AG09309 (cell line): ENCODE results near the gene GRM8.

Experiments used
- DNase-seq: peaks from one replicate; pipeline ENCODE4 v3.0.0-alpha.2; 2010; ENCODE audit warnings: low read depth
- H3K4me3 ChIP-seq: 2 replicates; pipeline ENCODE4 v1.5.1; 2011; ENCODE audit warnings: mild to moderate bottlenecking, low read depth, low read length, moderate library complexity; ENCODE audit not compliant: control insufficient read depth
- TF ChIP-seq, protein P1 (sequence below): IDR thresholded peaks from 2 replicates; pipeline ENCODE4 v1.5.1; 2011; ENCODE audit warnings: mild to moderate bottlenecking, low read depth, low read length, inconsistent platforms; ENCODE audit not compliant: insufficient read depth, control insufficient read depth; ENCODE audit errors: missing control alignments

GRM8 gene

DNA sequence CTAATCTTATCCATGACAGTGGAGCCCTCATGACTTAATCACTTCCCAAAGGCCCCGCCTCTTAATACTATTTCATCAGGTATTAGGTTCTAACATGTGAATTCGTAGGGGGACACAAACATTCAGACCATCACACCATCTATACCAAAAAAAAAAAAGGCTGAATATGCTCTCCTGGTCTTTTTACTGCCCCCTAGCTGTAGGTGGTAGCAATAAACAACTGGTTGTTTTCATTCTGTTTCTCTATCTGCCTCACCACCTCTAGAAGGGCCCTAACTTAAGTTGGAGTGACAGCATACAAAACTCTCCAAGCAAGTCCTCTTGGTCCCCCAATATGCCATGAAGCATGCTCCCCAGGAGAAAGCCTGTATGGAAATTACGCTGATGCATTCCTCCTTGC, 94.1 kb downstream of the GRM8 start:
- TF ChIP-seq, protein P1, sequence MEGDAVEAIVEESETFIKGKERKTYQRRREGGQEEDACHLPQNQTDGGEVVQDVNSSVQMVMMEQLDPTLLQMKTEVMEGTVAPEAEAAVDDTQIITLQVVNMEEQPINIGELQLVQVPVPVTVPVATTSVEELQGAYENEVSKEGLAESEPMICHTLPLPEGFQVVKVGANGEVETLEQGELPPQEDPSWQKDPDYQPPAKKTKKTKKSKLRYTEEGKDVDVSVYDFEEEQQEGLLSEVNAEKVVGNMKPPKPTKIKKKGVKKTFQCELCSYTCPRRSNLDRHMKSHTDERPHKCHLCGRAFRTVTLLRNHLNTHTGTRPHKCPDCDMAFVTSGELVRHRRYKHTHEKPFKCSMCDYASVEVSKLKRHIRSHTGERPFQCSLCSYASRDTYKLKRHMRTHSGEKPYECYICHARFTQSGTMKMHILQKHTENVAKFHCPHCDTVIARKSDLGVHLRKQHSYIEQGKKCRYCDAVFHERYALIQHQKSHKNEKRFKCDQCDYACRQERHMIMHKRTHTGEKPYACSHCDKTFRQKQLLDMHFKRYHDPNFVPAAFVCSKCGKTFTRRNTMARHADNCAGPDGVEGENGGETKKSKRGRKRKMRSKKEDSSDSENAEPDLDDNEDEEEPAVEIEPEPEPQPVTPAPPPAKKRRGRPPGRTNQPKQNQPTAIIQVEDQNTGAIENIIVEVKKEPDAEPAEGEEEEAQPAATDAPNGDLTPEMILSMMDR, result no peak
- H3K4me3 ChIP-seq, result no peak overlapping the region
- DNase-seq, result no peak

DNA sequence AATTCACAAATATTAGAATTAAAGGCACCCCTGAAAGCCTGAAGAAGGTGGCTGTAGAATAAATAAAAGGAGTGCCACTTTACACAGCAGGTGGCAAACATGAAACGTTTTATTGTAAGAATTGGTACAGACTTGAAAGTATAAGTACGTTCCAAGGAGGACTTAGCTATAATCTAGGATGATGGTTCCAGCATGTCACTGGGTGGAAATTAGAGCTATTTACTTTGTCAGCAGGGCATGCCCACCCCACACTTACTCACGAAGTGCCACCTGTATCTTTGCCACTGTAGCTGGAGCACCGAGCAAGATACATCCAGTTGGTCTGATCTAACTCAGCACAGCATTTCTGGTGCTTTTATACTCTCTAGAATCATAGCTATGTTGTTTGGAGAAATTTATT, 97.8 kb downstream of the GRM8 start:
- no peak overlapping the region for H3K4me3 ChIP-seq
- TF ChIP-seq, protein P1, result no peak
- no peak for DNase-seq

DNA sequence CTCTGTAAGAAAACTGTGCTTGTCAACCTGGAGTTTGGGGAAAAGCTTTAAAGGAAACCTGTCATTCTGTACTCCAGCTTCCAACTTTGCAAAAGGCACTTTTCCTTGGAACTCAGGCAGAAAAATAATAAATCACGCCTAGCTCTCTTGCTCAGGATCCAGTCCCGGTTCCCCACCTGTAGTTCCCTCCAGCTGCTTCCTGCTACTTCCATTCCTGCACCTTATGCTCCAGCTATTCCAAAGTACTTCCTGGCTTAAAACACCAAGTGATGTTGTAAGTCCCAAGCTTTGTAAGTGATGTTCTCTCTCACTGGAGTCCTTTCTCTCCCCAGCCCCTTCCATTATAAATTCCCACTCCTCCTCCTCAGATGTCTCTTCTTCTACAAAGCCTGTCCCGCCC, 98.6 kb downstream of the GRM8 start:
- no peak for DNase-seq
- TF ChIP-seq, protein P1, result no peak
- no peak overlapping the region for H3K4me3 ChIP-seq

DNA sequence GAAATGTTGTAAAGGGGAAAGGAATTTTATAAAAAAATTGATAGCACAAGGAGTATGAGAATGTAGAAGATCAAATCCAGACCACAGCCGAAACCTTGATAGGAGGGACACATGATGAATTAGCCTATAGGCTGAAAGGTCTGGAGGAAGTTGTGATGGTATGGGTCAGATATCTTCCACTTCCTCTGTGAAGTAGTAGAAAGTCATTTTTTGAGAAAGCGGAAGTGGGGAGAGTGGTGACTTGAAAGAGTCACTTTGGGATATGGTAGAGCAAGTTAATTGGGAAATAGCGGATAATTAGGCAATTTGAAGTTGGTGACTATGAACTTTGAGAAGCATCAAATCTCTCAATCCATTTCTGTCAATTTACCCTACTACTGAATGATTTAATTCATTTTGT, 99.4 kb downstream of the GRM8 start:
- TF ChIP-seq, protein P1, result no peak
- no peak overlapping the region for H3K4me3 ChIP-seq
- DNase-seq, result no peak

DNA sequence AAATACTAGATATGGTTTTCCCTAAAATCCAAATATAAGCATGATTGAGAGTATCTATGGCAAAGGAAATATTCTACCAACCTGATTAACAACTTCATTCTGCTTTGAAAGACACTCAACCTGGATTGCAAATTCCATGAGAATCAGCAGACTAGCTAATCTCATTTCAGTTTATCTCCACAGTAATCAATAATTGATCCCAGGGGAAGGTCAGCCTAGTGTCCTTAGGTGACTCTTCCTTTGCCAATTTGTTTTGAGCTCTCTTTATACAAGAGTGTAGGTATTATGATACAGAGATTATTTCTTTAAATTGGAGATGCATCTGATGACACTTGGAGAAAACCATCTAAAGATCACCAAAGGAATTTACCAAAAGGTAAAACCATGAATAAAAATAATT, 100.3 kb downstream of the GRM8 start:
- TF ChIP-seq, protein P1, result no peak
- DNase-seq, result no peak
- H3K4me3 ChIP-seq, result no peak overlapping the region

DNA sequence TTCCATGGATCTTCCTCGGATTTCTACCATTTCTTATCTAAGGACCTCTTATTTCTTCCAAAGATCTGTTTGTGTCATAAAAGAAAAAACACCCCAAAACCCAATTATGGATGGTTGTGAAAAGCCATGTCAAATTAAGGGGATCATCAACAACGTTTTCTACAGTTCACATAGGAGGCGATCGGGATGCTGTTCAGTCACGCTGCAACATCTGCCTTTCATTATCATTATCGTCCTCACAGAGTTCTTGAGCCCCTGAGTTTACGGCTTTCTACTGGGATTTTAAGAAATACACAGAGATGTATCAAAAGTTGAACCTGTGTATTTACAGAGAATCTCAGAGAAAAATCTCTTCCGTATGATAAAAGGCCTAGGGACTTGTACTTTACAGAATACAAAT, 101.4 kb downstream of the GRM8 start:
- DNase-seq, result no peak
- TF ChIP-seq, protein P1, result no peak
- no peak overlapping the region for H3K4me3 ChIP-seq

DNA sequence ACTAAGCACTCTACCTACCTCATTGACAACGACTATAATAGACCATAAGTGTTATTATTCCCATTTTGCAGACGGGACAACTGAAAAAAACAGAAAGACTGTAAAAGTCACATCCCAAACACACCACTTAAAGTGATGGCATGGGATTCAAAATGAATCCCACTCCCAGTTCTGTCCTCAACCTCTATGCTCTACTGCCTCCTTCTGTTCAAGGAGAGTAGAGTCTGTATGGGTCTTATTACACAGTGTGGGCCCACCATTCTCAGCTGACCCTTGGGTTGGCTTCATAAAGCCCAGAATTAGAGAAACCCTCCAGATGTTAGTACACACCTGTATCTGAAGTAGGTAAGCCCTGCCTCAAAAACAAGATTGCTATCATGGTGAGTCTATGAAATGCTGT, 102.2 kb downstream of the GRM8 start:
- no peak overlapping the region for H3K4me3 ChIP-seq
- TF ChIP-seq, protein P1, result no peak
- DNase-seq, result no peak
